RWPE1 (cell line): ENCODE data around the gene P2RY14.

Source experiments
- CTCF ChIA-PET: fragments of 350-600 bp; sonication (Branson Sonifier 250); formaldehyde crosslinking; extraction: SDS; loops from one replicate; lab custom pipeline; 2021; lab: Yijun Ruan, JAX
- POLR2A ChIA-PET: fragments of 400-600 bp; formaldehyde crosslinking; extraction: SDS; loops from one replicate; lab custom pipeline; 2020; ENCODE audit warnings: antibody characterized with exemption; ENCODE audit not compliant: low non-redundant PET; lab: Yijun Ruan, JAX
- DNase-seq: peaks from one replicate; pipeline ENCODE4 v3.0.0; 2012; ENCODE audit warnings: low spot score
- H3K27ac ChIP-seq: fragments of 450-650 bp; 2 replicates; pipeline ENCODE4 v1.5.1; 2017
- TF ChIP-seq, protein P1 (sequence below): fragments of 450-650 bp; conservative IDR thresholded peaks from 2 replicates; pipeline ENCODE4 v1.5.1; 2017; ENCODE audit warnings: low read depth, mild to moderate bottlenecking

P2RY14 gene

DNA sequence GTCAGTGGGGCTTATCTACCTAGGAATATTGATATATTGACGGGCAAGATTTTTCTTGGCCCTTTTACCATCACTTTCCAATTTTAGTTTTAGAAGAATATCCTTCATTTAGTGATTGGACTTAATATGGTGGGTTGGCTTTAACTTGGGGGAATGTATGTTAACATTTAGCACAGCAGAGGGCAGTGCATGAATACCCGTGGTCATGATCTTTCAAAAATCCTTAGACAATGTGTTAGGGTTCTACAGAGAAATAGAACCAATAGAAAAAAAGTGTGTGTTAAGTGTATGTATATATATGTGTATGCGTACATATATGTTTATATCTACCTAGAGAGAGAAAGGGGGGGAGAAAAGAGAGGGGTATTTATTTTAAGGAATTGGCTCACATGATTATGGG is 112.2 kb downstream of the P2RY14 start:
- POLR2A ChIA-PET: no interaction called here
- TF ChIP-seq, protein P1, sequence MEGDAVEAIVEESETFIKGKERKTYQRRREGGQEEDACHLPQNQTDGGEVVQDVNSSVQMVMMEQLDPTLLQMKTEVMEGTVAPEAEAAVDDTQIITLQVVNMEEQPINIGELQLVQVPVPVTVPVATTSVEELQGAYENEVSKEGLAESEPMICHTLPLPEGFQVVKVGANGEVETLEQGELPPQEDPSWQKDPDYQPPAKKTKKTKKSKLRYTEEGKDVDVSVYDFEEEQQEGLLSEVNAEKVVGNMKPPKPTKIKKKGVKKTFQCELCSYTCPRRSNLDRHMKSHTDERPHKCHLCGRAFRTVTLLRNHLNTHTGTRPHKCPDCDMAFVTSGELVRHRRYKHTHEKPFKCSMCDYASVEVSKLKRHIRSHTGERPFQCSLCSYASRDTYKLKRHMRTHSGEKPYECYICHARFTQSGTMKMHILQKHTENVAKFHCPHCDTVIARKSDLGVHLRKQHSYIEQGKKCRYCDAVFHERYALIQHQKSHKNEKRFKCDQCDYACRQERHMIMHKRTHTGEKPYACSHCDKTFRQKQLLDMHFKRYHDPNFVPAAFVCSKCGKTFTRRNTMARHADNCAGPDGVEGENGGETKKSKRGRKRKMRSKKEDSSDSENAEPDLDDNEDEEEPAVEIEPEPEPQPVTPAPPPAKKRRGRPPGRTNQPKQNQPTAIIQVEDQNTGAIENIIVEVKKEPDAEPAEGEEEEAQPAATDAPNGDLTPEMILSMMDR: no peak
- no peak for DNase-seq
- CTCF ChIA-PET: no interaction called here
- no peak overlapping the region for H3K27ac ChIP-seq

DNA sequence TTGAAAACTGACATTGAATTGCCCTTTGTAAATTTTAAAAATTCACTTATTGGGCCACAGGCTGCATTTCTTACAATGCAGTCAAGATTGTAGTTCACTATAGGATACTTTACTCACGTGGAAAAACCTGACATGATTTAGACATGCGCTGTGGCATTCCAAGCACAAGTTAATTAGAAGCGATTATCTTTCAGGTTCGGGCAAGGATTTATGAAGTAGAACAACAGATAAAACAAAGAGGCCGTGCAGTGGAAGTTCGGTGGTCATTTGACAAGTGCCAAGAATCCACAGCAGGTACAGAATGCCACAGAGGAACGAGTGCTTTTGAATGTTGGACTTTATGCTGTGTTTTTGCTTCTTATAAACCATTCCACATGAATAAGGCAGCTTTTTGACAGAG is 113.1 kb downstream of the P2RY14 start:
- no peak overlapping the region for H3K27ac ChIP-seq
- TF ChIP-seq, protein P1: no peak
- ChIA-PET POLR2A (no interaction called here), CTCF (no interaction called here)
- no peak for DNase-seq
